ENCODE results near the gene HHIP. TPM values are rescaled to one million over a fixed set of nuclear protein-coding genes. Genes with fewer than 3 reads are reported as not detected.

The HHIP gene
- total RNA-seq (2022; extraction: Qiagen RNA extraction): 0.37 to 1.3 TPM (median 0.76 TPM) in 5 replicates

GRCh38 chr4:144645631-144646522, at the start of gene HHIP:
Gene HHIP, plus strand, starts transcription at chr4:144646156. Its CDS starts 520 bp downstream, at chr4:144646676.

Measured in A549 treated with AZD2906 at 1 μM for 4 hours (cell line).